HG02943 (cell line): ENCODE results near the gene GRIK2.

Experiments
- ATAC-seq: cut with Tn5 transposase; IDR thresholded peaks from one replicate; pipeline ENCODE4 v1.9.1; 2021; ENCODE audit warnings: mild to moderate bottlenecking, low read depth, moderate library complexity; ENCODE audit not compliant: unreplicated experiment

The GRIK2 gene

DNA sequence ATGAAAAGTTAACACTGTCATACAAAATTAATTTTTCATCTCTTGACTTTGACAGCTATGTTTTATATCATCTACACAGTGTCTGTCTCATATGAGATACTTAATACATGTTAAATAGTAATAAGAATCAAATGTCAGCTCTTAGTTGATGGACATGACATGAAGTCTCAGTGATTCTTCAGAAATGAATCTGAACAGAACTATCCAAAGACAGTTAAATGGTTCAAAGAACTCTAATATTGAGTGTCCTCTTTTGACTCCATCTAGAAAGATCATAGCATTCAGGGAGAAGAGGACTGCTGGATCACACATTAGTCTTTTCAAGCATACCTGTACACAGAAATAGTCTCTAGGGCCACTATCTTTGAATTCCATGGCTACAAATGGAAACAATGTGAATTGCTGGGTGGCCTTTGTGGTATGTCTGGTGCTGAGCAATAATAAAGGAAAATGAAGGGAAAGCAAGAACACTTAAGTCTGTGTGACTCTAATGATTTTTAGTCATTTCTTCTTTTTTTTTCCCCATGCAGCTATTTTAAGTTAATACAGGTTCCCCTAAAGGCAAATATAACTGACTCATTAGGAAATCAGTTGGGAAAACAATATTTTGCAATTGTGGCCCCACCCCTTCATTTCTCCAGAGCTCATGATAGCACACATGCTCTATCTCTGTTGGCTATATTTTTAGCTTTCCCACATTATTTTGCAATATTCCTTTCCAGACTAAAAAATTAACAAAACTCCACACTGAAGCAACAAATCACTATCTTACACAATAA is 367.5 kb downstream of the GRIK2 start:
- ATAC-seq = no peak

DNA sequence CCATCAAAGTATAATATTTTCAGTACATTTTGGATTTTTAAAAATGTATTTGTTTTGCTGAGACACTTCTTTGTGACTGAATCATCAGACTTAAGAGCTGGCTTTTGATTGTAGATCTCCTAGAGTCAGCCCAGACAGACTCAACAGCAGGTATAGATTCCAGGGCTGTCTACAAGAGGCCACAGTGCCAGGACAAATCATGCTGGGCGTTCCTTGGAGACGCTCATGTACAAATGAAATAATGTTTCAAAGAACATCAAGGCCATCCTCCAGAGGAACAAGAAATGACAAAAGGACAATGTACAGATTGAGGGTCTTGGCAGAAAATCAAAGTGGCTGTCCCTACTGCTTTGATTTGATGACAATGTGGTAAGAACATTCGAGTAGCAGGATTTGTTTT is 369.3 kb downstream of the GRIK2 start:
- ATAC-seq = no peak

DNA sequence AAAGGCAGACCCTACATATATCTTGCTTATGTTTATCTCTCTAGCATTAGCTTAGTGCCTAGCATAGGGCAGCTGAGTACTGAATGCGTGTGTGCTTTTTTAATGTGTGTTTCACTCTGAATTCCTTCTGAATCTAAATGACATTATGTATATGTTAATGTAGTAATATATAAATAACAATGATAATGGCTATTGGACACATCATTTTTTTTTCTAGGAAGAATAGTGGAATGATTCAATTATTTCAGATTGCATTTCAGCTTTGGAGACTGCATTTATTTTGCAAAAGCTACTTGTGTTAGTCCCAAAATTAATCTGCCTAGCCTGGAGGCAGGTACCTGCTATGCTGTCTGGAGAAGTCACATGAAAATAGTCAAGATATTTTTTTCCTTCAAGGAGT is 371.8 kb downstream of the GRIK2 start:
- no peak for ATAC-seq

DNA sequence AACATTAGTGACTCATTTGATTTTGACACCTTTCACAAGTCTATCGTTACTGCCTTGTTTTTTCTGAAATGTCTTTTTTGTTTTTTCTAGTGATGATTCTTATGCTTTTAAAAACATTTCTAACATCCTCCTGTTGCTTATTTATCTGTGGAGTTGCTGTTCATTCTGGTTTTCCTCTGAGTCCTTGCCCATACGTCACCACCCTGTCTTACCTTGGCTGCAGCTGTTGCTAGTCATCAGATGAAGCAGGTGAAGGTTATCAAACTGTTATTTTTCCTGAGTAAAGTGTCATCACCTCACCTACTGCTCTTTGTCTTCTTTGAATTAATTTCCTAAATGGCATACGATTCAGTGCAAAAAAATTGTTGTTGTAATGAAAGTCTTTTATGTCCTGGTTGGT is 376.6 kb downstream of the GRIK2 start:
- ATAC-seq = no peak

DNA sequence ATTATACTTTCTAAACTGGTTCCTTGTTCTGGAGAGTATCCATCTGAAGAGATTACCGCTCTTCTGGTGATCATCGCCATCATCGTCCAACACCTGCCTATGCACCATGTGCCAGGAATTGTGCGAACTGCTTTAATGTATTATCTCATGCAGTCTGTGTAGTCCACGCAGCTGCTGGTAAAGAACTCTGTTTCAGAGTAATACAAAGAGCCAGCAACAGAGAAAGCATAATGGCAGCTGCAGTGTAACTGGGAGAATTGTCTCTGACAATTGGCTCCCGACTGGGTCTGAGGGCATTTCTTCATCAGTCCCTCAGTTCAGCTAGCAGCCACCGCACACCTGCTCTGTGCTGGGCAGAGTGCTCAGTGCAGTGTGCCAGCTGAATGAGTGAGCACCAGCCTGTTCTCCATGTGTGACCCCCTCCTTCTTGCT is 383.4 kb downstream of the GRIK2 start:
- ATAC-seq = no peak

DNA sequence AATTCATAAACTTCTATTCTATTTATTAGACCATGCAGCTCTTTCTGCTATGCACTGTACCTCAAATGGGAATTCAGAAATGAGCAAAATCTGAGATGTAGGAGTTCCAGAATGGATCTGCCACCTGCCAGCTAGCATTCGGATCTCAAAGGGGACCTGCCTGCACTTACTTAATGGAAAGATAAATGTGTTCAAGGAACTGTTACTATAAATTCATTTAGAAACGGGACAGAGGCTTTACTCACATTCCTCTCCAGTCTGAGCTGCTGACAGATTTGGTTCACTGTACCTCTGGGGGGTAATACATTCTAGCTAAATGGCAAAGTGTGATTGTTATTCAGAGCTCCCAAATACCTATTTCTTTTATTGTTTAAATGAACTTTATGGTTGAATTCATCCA is 384.1 kb downstream of the GRIK2 start:
- ATAC-seq = no peak

DNA sequence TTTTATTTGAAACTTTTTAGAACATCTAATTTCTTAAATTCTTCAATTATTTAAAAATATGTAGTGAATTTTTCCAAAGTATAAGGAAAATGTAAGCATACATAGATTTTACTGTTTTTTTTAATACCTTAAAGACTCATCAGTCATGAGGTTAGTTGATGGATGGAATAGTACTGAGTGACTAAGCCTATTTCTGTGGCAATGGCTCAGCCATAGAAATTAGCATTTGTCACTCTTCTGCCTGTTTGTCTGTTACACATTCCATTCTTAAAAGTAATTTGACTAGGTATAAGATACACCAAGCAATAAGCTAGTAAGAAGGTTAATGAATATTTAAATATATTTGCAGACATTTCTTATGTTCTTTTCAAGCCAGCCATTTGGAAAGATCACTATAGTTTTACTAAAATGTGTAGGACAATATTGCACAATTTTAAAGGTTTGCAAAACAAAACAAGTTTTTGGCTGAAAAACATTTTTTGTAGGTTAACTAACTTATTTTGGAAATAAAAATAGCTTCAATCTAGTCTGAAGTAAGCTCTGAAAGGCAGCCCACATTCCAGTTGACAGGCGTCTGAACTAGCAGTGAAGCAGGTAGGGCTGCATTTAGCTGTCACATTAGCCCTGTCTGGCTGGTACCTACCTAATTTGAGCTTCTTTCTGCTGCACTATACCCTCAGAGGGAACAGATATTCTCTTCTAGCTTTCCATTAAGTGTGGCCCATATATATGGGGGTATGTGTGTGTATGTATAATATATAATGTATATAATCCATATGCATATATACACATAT is 385.7 kb downstream of the GRIK2 start:
- ATAC-seq = no peak

DNA sequence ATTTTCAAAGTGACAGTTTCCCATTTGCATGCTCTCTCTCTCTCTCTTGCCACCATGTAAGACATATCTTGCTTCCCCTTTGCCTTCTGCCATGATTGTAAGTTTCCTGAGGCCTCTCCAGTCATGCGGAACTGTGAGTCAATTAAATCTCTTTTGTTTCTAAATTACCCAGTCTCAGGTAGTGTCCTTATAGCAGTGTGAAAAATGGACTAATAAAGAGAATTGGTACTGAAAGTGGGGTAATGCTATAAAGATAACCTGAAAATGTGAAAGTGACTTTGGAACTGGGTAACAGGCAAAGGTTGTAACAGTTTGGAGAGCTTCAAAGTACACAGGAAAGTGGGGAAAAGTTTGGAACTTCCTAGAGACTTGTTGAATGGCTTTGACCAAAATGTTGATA is 389.8 kb downstream of the GRIK2 start:
- no peak for ATAC-seq

DNA sequence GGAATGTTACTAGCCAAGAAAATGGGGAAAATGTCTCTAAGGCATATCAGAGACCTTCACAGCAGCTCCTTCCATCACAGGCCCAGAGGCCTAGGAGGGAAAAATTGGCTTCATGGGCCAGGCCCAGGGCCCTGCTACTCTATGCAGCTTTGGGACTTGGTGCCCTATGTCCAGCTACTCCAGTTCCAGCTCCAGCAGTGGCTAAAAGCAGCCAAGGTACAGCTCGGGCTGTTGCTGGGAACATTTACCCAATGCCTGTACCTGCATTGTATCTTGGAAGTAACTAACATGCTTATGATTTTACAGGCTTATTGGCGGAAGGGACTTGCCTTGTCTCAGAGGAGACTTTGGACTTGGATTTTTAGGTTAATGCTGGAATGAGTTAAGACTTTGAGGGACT is 390.6 kb downstream of the GRIK2 start:
- no peak for ATAC-seq

DNA sequence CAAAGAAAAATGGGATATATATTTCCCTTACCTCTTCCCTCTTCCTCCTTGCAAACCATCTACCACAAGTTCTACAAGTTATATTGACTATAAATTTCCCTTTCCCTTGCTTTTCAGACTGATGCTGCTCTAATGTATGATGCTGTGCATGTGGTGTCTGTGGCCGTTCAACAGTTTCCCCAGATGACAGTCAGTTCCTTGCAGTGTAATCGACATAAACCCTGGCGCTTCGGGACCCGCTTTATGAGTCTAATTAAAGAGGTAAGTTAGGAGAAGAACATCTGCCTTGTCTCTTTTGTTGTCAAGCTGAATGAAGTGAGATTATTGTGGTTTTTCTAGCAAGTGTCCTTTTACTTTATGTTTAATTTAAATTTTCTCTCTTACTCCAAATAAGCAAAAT is 406.0 kb downstream of the GRIK2 start:
- ATAC-seq = no peak

DNA sequence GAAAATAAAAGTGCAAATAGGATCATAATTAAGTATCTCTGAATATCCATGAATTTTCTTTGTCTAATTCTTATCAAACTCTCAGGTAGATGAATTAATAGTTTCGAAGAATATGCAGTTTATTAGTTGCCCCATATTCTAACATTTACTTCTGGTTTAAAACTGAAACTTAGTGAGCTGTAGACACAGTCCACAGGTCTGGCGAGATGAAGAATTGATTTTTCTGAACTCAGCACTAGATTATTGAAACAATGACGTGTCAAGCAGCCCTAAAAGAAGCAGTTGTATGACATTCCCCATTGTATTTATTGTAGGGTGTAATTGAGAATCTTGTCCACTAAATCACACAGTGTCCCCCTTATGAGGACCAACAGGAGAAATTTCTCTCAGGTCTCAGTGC is 407.1 kb downstream of the GRIK2 start:
- ATAC-seq = no peak

DNA sequence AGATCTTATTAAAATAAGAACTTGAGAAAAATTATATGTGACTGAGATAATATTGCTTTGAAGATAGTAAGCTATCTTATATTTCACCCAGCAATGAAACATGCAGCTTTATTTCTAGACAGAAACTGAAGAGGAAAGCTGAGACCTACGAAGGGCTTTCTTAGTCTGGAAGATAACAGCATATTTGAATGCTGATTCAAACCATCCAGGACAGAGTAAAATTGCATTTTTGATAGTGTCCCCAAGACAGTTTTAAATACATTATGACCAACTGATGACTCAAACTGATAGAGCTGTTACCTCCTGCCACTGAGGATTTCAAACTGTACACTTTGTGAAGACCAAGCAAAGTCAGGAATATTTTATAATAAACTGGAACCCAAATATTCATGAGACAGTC is 409.6 kb downstream of the GRIK2 start:
- no peak for ATAC-seq

DNA sequence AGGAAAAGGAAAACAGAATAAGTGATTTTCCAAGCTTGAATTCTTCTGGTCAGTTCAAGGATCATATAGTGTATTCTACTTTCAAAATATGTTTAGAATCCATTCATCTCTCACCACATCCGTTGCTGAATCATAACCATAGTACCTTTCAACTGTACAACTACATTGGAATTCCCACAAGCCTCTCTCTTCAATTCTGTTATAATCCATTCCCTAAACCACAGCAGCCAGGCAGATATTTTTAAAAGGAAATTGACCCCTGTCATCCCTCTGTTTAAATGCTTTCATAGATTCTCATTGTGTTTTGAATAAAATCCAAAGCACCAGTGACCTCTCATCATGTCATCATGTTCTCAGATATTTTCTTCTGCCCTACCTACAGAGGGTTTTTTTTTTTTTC is 412.7 kb downstream of the GRIK2 start:
- ATAC-seq = no peak

DNA sequence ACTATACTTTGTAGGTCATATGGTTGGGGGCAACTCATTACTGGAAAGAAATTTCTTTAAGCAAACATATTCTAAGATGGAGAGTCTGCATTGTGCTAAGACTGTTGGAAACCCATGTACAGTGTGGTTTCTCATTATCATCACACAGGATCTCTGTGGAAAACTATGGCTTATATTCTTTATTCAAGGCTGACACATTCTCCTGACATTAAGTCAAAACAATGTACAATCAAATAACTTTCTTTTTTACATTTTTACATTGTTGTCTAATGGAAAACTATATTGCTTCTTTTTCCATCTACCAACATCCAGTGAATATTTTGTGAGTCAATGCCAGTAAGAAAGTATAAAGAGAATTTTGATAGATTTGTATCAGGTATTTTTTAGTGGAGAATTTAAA is 417.6 kb downstream of the GRIK2 start:
- ATAC-seq = no peak

DNA sequence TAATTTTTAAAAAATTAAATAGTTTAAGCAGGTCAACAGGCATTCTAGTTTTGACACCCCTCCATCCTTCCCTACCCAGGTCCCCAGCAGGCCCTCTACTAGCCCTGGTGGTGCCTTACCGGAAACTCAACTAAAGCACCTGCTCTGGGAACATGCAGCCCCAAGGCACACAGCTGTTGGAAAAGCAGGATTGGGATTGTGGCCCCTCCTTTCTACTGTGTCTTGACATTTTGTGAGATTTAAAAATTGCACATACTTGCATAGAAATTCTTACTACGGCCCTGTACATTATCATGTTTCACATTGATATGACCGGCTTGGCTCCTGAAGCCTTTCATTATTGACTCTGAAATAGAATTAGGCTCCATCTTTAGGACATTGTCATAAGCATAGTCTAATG is 423.2 kb downstream of the GRIK2 start:
- ATAC-seq = no peak

DNA sequence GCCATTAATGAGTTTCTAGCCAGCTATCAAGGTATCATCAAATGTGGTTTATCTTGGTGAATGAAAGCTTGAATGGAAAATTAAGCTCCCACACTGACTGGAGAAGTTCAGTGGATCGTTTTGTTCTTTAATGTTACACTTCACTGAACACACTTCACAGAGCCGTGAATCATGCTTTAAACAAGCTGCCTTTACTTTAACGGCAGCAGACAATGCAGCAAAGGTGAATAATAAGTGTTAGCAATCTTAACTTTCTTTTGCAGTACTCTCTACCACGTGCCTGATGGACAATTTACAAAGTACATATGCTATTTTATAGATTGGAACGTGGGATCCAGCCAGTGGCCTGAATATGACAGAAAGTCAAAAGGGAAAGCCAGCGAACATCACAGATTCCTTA is 424.5 kb downstream of the GRIK2 start:
- ATAC-seq = no peak

DNA sequence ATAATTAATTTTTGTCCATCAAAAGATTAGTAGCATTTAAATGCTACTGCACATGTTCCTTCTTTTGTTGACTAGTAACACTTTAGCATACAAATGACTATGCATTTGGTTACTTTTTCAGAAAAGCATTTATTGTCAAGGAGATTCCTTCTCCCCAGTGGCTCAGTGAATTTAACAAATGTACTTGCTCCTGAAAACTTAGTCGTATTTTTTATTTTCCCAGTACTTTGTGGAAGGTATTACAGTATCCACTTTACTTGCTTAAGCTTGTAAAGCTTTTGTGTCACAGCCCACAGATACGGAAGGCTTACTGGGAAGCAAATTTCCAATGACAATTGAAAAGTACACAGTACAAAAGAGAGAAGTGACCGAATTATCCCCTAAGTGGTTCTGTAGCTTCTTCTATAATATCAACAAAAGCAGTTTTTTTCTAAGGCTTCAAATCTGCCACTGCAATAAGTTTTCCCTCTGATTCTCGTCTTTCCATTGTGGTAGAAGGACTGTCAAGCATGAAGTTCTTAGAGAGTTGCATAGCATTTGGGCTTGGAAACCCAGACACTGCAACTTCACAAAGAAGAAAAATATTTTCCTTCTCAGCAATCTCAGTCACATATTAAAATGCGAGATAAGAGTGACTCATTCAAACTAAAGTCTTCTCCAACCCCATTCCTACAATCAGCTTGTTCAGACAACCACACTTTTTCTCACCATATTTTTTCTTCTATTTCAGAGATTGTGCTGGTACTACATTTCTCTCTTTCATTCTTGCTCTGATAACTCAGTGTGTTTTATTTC is 431.2 kb downstream of the GRIK2 start:
- no peak for ATAC-seq

DNA sequence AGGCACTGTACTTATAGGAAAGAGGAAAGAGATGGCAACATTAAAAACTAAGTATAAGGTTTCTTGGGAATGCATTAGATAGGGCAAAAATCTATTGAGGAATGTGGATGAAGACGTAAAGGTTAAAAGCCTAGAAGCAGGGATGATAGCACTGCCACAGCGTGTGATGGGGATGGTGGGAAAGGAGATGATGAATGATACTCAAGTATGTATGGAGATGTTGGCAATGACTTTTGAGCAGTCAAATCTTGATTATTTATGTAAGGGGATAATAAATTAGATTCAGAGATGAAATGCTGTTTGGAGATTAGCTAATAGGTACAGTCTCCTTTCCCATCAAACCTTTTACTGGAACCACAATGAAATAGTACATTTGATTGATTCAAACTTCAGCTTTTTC is 432.8 kb downstream of the GRIK2 start:
- ATAC-seq = no peak

DNA sequence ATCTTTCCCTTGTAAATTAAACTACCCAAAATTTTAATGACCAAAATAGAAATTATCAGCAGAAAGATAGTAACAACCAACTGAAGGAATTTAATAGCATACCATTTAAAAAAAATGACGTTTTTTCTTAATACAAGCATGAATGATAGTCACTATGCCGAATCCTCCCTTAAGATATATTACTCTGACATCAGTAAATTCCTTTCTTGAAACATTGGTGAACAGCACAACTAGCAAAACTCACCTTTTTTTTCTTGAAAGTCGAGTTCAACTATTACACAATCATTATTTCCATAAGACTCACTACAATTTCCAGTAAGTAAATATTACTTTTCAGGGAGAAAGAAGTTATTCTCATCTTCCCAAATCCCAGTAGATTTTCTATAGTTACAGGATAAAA is 433.2 kb downstream of the GRIK2 start:
- ATAC-seq = no peak

DNA sequence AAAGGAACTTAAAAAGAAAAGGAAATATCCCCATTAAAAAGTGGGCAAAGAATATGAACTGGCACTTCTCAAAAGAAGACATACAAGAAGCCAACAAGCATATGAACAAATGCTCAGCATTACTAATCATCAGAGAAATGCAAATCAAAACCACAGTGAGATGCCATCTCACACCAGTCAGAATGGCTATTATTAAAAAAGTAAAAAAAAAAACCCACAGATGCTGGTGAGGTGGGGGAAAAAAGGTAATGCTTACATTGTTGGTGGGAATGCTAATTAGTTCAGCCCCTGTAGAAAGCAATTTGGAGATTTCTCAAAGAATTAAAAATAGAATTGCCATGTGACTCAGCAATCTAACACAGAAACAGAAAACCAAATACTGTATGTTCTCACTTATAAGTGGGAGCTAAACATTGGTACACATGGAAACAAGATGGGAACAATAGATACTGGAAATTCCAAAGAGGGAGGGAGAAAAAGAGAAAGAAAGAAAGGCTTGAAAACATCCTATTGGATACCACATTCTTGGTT is 437.1 kb downstream of the GRIK2 start:
- ATAC-seq = no peak

DNA sequence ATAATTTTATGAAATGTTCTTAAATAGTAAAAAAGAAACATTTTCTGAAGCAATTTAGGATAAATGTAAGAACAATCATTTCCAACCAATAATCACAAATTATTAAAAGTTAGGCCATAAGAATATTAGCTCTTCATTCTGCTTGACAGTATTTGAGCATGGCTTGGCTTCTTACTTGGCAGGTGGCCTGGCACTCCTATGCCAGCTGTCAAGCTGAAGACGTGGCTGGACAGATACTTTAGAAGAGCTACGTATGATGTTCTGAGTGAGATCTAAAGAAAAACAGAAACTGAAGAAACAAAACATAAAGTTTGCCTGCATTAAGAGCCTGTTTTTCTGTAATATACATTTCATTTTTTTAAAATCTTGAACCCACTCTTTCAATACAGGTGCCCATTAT is 438.9 kb downstream of the GRIK2 start:
- ATAC-seq = no peak
